ENCODE results near the gene PANK1. TPM values are rescaled to one million over a fixed set of nuclear protein-coding genes. Genes with fewer than 3 reads are reported as not detected.

Gene PANK1
- total and polyA plus RNA-seq, 9 of the 15 experiments (the other 6 are each of a cell fraction or from before 2014, with no cell fraction given), result 1.7 to 10.7 (median 6.5) TPM

DNA sequence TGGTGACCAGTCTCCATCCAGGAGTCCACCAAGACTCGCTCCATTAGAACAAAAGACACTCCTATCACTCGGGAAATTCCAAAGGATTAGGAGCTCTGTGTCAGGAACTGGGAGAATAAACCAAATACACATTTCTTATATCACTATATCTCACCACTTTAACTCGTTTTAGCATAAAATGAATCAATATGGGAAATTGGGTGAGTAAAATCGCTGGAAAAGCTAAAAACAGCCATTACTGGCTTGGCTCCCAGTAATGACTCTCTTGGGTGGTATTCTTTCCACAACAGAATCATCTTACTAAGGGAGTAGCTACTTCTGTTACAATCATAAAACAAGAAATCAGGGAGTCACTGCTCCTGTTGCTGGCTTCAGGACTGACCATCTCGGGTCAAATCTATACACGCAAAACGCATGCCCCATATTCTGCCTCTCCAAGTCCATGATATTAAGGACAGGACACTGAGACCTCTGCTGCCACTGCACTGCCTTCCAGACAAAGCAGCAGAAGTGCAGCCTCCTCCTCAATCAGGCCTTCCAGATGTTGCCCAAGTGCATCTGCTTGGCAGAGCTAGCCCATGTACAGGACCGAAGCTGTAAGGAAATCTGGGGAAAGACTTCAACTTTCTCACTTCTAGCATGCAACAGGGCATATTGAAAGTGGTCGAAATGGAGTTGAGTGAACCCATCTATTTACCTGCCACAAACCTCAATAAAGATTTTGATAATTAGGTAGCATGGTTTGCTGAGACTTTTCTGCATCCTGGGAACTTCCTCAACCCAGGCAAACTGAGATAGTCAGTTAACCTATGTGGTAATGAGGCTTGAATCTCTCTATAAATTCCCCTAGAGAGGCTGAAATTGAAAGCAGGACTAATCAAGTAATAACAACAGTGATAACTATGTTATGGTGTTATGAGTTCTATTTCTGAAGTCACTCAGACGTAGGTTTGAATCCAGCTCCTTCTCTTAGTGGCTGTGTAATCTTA lies 14.4 kb upstream of the PANK1 start (continued):
- TF ChIP-seq, protein P1, sequence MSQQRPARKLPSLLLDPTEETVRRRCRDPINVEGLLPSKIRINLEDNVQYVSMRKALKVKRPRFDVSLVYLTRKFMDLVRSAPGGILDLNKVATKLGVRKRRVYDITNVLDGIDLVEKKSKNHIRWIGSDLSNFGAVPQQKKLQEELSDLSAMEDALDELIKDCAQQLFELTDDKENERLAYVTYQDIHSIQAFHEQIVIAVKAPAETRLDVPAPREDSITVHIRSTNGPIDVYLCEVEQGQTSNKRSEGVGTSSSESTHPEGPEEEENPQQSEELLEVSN (IDR thresholded peaks at IDR 0.05; ENCODE audit: borderline replicate concordance in 1 of 2, extremely low read depth in 1 of 2, insufficient read depth in 1 of 2, insufficient read length in 1 of 2, low read depth in 1 of 2, low read length in 1 of 2, poor library complexity in 1 of 2, severe bottlenecking in 1 of 2), result no peak
- TF ChIP-seq TCFL5 (CRISPR knock-in tag; conservative IDR thresholded peaks at IDR 0.05), result no peak
- no peak for TF ChIP-seq HIVEP1 (CRISPR knock-in tag; IDR thresholded peaks at IDR 0.05)
- TF ChIP-seq, protein P2, sequence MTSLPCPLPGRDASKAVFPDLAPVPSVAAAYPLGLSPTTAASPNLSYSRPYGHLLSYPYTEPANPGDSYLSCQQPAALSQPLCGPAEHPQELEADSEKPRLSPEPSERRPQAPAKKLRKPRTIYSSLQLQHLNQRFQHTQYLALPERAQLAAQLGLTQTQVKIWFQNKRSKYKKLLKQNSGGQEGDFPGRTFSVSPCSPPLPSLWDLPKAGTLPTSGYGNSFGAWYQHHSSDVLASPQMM (CRISPR knock-in tag; IDR thresholded peaks at IDR 0.05), result no peak
- no peak for TF ChIP-seq HNRNPH1 (optimal IDR thresholded peaks at IDR 0.05; ENCODE audit: low read depth, low read length)
- TF ChIP-seq RAD21 (CRISPR knock-in tag; conservative IDR thresholded peaks at IDR 0.05 in 1 of 2, IDR thresholded peaks at IDR 0.05 in 1 of 2), result no peak

DNA sequence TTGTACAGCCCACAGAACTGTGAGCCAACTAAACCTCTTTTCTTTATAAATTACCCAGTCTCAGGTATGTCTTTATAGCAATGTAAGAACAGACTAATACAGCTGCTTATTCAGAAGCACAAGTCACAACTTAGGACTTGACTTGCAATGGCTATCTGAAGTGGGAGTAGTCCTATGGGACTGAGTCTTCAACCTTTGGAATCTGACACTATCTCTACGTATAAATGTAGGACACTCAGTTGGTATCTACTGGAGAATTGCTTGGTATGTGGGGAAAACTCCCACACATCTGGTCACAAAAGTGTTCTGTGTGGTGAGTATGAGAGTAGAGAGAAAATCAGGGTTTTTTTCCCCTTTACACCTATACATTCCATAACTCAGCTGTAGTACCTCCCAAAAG lies 12.3 kb upstream of the PANK1 start:
- ChIA-PET CTCF (ENCODE audit: low intra/inter-chr PET ratio) (no interaction called here), POLR2A (no interaction called here)
- Histone ChIP-seq H3K4me1 (replicated peaks in 1 of 2; ENCODE audit: control insufficient read depth in 2 of 2, insufficient read depth in 2 of 2, low read length in 2 of 2) (0 out of 5 replicates have a peak, but pooled peaks cover 0 to 3% of the 10 kb centered on the region in 2 experiments), H3K4me3 (no peak overlapping the region), H2AFZ (ENCODE audit: low read depth, low read length) (no peak overlapping the region), H4K20me1 (replicated peaks; ENCODE audit: control insufficient read depth, insufficient read depth, low read length) (no peaks in the 10 kb centered on the region), H3K36me3 (ENCODE audit: control insufficient read depth, insufficient read depth, low read length) (no peaks in the 10 kb centered on the region), H3K27me3 (ENCODE audit: control insufficient read depth in 2 of 2, insufficient read depth in 2 of 2, low read length in 2 of 2) (no peaks in the 10 kb centered on the region), H3K79me2 (ENCODE audit: control insufficient read depth, insufficient read depth, low read length) (no peaks in the 10 kb centered on the region), H3K4me2 (ENCODE audit: insufficient read depth, low read length) (no peak overlapping the region), H3K9me1 (ENCODE audit: control insufficient read depth, insufficient read depth, low read length) (no peaks in the 10 kb centered on the region), H3K27ac (ENCODE audit: extremely low read depth, low read depth, low read length) (no peak overlapping the region), H3K9me3 (replicated peaks; ENCODE audit: control insufficient read depth, insufficient read depth, low read depth, low read length) (no peaks in the 10 kb centered on the region), H3K9ac (ENCODE audit: insufficient read depth in 1 of 2, low read depth in 2 of 2, low read length in 2 of 2) (no peak overlapping the region)
- DNase-seq (ENCODE audit: extremely low read depth in 1 of 4, low spot score in 3 of 4) (no peak), ATAC-seq (no peak), FAIRE-seq (no peak)
- no TSS peak for BruUV-seq (replicated peaks)
- 0% methylated on average over 1 of the region's 1 CpG for WGBS (ENCODE audit: insufficient coverage, low coverage, missing lambda C conversion rate)
- in situ Hi-C loops (cut with MboI) (no loop called here), intact Hi-C loops (cut with micrococcal nuclease) (no loop called here)
- no peak for TF ChIP-seq RBM22 (IDR thresholded peaks at IDR 0.05; ENCODE audit: low read depth, low read length, poor library complexity, severe bottlenecking)
- TF ChIP-seq RFX5 (IDR thresholded peaks at IDR 0.05; ENCODE audit: low read depth, low read length), result no peak
- no peak for TF ChIP-seq FOXK1 (CRISPR knock-in tag; IDR thresholded peaks at IDR 0.05; ENCODE audit: borderline replicate concordance)
- TF ChIP-seq MECOM (CRISPR knock-in tag; IDR thresholded peaks at IDR 0.05), result no peak
- no peak for TF ChIP-seq ZNF3 (CRISPR knock-in tag; IDR thresholded peaks at IDR 0.05)
- TF ChIP-seq ZNF551 (CRISPR knock-in tag; IDR thresholded peaks at IDR 0.05), result no peak
- no peak for TF ChIP-seq NELFE (IDR thresholded peaks at IDR 0.05; ENCODE audit: insufficient read depth, insufficient read length)
- TF ChIP-seq, protein P2 (CRISPR knock-in tag; IDR thresholded peaks at IDR 0.05), result no peak
- TF ChIP-seq BHLHE40 (IDR thresholded peaks at IDR 0.05; ENCODE audit: low read length), result no peak
- TF ChIP-seq, protein P3, sequence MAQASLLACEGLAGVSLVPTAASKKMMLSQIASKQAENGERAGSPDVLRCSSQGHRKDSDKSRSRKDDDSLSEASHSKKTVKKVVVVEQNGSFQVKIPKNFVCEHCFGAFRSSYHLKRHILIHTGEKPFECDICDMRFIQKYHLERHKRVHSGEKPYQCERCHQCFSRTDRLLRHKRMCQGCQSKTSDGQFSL (CRISPR knock-in tag; IDR thresholded peaks at IDR 0.05), result no peak
- TF ChIP-seq, protein P3 (tag; IDR thresholded peaks at IDR 0.05), result no peak
- no peak for TF ChIP-seq STAG1 (CRISPR knock-in tag; IDR thresholded peaks at IDR 0.05; ENCODE audit: borderline replicate concordance)
